IMR-90 (cell line): ENCODE results near the gene MACO1. TPM values are rescaled to one million over a fixed set of nuclear protein-coding genes. Genes with fewer than 3 reads are reported as not detected.
"Not testable (repeated sequence)": the region's sequence is repeated elsewhere in the genome, so short reads cannot be mapped to it uniquely, and the experiment has no call there.

Experiments
- ATAC-seq: fragments of 200-7000 bp; cut with Tn5 transposase; 2 replicates; pipeline ENCODE4 v1.9.1; 2020; ENCODE audit warnings: low read depth, mild to moderate bottlenecking, moderate library complexity
- BruUV-seq: library from RNA; stranded (reverse); fragments of 400-500 nt; replicated peaks from 2 replicates; lab custom pipeline; 2021; lab: Mats Ljungman, UMichigan
- CTCF ChIA-PET: fragments of 300-600 bp; formaldehyde crosslinking; extraction: SDS; loops from one replicate; lab custom pipeline; 2021; ENCODE audit warnings: antibody characterized with exemption; lab: Yijun Ruan, JAX
- POLR2A ChIA-PET: fragments of 300-600 bp; sonication (Branson Sonifier 250); formaldehyde crosslinking; loops from one replicate; lab custom pipeline; 2022; ENCODE audit warnings: antibody characterized with exemption; ENCODE audit not compliant: unreplicated experiment; lab: Charles Lee
- DNase-seq: peaks from one replicate; pipeline ENCODE4 v3.0.0; 2013
- H2AFZ ChIP-seq: replicated peaks from 2 replicates; pipeline ENCODE3; 2013; ENCODE audit warnings: low read length, mild to moderate bottlenecking; ENCODE audit not compliant: poor library complexity
- H2AK5ac ChIP-seq: 2 replicates; pipeline ENCODE4 v1.6.1; 2013; ENCODE audit warnings: low read depth, low read length, inconsistent platforms
- H2AK9ac ChIP-seq: replicated peaks from 2 replicates; pipeline ENCODE3; 2013; ENCODE audit warnings: mild to moderate bottlenecking, low read depth, low read length, moderate library complexity; ENCODE audit not compliant: poor library complexity
- H2BK120ac ChIP-seq: 2 replicates; pipeline ENCODE4 v1.6.1; 2013; ENCODE audit warnings: low read depth, low read length, inconsistent platforms
- H2BK15ac ChIP-seq: 3 replicates; pipeline ENCODE4 v1.6.1; 2013; ENCODE audit warnings: low read depth, low read length, inconsistent platforms
- H2BK20ac ChIP-seq: 2 replicates; pipeline ENCODE4 v1.6.1; 2013; ENCODE audit warnings: low read depth, mild to moderate bottlenecking, inconsistent platforms, low read length, moderate library complexity
- H2BK5ac ChIP-seq: 2 replicates; pipeline ENCODE4 v1.6.1; 2013; ENCODE audit warnings: mild to moderate bottlenecking, low read depth, low read length, inconsistent platforms; ENCODE audit not compliant: poor library complexity, severe bottlenecking
- H3K14ac ChIP-seq: replicated peaks from 2 replicates; pipeline ENCODE4 v1.6.1; 2013; ENCODE audit warnings: low read depth, low read length, inconsistent platforms
- H3K18ac ChIP-seq: 2 replicates; pipeline ENCODE4 v1.6.1; 2013; ENCODE audit warnings: low read depth, low read length, control low read depth
- H3K23ac ChIP-seq: 2 replicates; pipeline ENCODE4 v1.6.1; 2013; ENCODE audit warnings: low read depth, low read length, inconsistent platforms
- H3K27ac ChIP-seq: 2 replicates; pipeline ENCODE4 v1.5.1; 2013; ENCODE audit warnings: mild to moderate bottlenecking, control low read depth, low read length; ENCODE audit not compliant: insufficient read depth
- H3K27me3 ChIP-seq: 2 replicates; pipeline ENCODE4 v1.6.1; 2013; ENCODE audit warnings: low read length; ENCODE audit not compliant: control insufficient read depth, insufficient read depth
- H3K36me3 ChIP-seq: 2 replicates; pipeline ENCODE4 v1.6.1; 2013; ENCODE audit warnings: low read length, mixed read lengths; ENCODE audit not compliant: control insufficient read depth, insufficient read depth
- H3K4ac ChIP-seq: 2 replicates; pipeline ENCODE4 v1.6.1; 2013; ENCODE audit warnings: low read depth, low read length, inconsistent platforms
- H3K4me1 ChIP-seq: 2 replicates; pipeline ENCODE4 v1.6.1; 2013; ENCODE audit warnings: low read length, mixed read lengths; ENCODE audit not compliant: control insufficient read depth, insufficient read depth
- H3K4me2 ChIP-seq: 2 replicates; pipeline ENCODE4 v1.6.1; 2013; ENCODE audit warnings: low read depth, mild to moderate bottlenecking, control low read depth, low read length, moderate library complexity
- H3K4me3 ChIP-seq: 2 replicates; pipeline ENCODE4 v1.5.1; 2013; ENCODE audit warnings: low read depth, mild to moderate bottlenecking, control low read depth, low read length, moderate library complexity; ENCODE audit not compliant: insufficient read depth
- H3K56ac ChIP-seq: 2 replicates; pipeline ENCODE4 v1.6.1; 2013; ENCODE audit warnings: low read length, inconsistent platforms; ENCODE audit not compliant: insufficient read depth; ENCODE audit errors: extremely low read depth
- H3K79me1 ChIP-seq, 2 experiments: 2 replicates each; pipeline ENCODE4 v1.6.1; 2013; ENCODE audit warnings: low read length in 2 of 2, inconsistent platforms in 1 of 2, low read depth in 1 of 2
- H3K9ac ChIP-seq: 2 replicates; pipeline ENCODE4 v1.6.1; 2013; ENCODE audit warnings: low read depth, low read length, control low read depth
- H3K9me1 ChIP-seq: 2 replicates; pipeline ENCODE4 v1.6.1; 2013; ENCODE audit warnings: low read length, inconsistent platforms; ENCODE audit not compliant: insufficient read depth
- H3K9me3 ChIP-seq: 2 replicates; pipeline ENCODE4 v1.6.1; 2013; ENCODE audit warnings: low read length; ENCODE audit not compliant: control insufficient read depth, insufficient read depth
- H4K20me1 ChIP-seq: 2 replicates; pipeline ENCODE4 v1.6.1; 2013; ENCODE audit warnings: low read length, inconsistent platforms; ENCODE audit not compliant: insufficient read depth
- H4K5ac ChIP-seq: 2 replicates; pipeline ENCODE4 v1.6.1; 2013; ENCODE audit warnings: mild to moderate bottlenecking, low read depth, low read length, control low read depth
- H4K8ac ChIP-seq, 2 experiments: 2 replicates each; pipeline ENCODE4 v1.6.1; 2013; ENCODE audit warnings: low read depth in 2 of 2, low read length in 2 of 2, control low read depth in 1 of 2, inconsistent platforms in 1 of 2
- H4K91ac ChIP-seq: 2 replicates; pipeline ENCODE4 v1.6.1; 2013; ENCODE audit warnings: low read depth, low read length, inconsistent platforms; ENCODE audit not compliant: insufficient read depth
- CHD1 ChIP-seq: IDR thresholded peaks from 2 replicates; pipeline ENCODE4 v1.6.1; 2012; ENCODE audit warnings: low read depth, low read length, improper control_type of control experiment
- MAFK ChIP-seq: IDR thresholded peaks from 2 replicates; pipeline ENCODE4 v1.6.1; 2012; ENCODE audit warnings: low read depth, low read length, improper control_type of control experiment
- POLR2A ChIP-seq: IDR thresholded peaks from 2 replicates; pipeline ENCODE4 v1.6.1; 2012; ENCODE audit warnings: mild to moderate bottlenecking, low read depth, low read length
- RAD21 ChIP-seq: IDR thresholded peaks from 2 replicates; pipeline ENCODE4 v1.6.1; 2012; ENCODE audit warnings: low read length, improper control_type of control experiment
- RFX5 ChIP-seq: IDR thresholded peaks from 2 replicates; pipeline ENCODE4 v1.8.0; 2012; ENCODE audit warnings: low read depth, mild to moderate bottlenecking, low read length, moderate library complexity
- WGBS, 2 experiments: methylation state at CpG; one replicate each; pipeline versions ENCODE4 v1.1.5 to v1.1.7; 2013; ENCODE audit warnings: missing lambda C conversion rate in 2 of 2; ENCODE audit not compliant: insufficient read length in 1 of 2; ENCODE audit errors: extremely low coverage in 2 of 2; 5-methylcytosine and 5-hydroxymethylcytosine counted together
- dilution Hi-C: fragments of 300-500 bp; cut with HindIII; formaldehyde crosslinking; loops from one replicate; pipeline ENCODE4 v1.14.3; 2018; ENCODE audit warnings: low sequenced_read_pairs; ENCODE audit not compliant: unreplicated experiment
- in situ Hi-C: fragments of 300-500 bp; cut with MboI; formaldehyde crosslinking; loops from 3 replicates; pipeline ENCODE4 v1.14.3; 2019; ENCODE audit warnings: low sequenced_read_pairs, inconsistent platforms, mixed read lengths
- intact Hi-C: fragments of 100-400 bp; cut with micrococcal nuclease; formaldehyde crosslinking; loops from 2 replicates; pipeline ENCODE4 v1.10.0; 2022
- polyA plus RNA-seq, 3 experiments: library from polyadenylated mRNA; depleted of rRNA; stranded (reverse); fragments of >200 nt; gene quantifications; 2 replicates each; pipeline ENCODE4 v1.2.3, GENCODE V29; 2012; ENCODE audit warnings: low replicate concordance in 1 of 3
- total RNA-seq: library from RNA; depleted of rRNA; stranded (reverse); fragments of >200 nt; gene quantifications from 2 replicates; pipeline ENCODE4 v1.2.3, GENCODE V29; 2012

MACO1 gene
- total and polyA plus RNA-seq, 2 of the 4 experiments (the other 2 are of a cell fraction) = 6.8 to 12.7 TPM

- TF ChIP-seq POLR2A = no peak
- no peak for TF ChIP-seq RAD21
- no peak for TF ChIP-seq MAFK
- TF ChIP-seq CHD1 = no peak
- TF ChIP-seq RFX5 = no peak
- ChIA-PET CTCF (no interaction called here), POLR2A (no interaction called here)
- Histone ChIP-seq H3K79me1 (peaks cover 17 to 31% of the 10 kb centered on the region in 2 experiments; a peak in 3 of 4 replicates), H3K9me1 (peaks cover 2% of the 10 kb centered on the region; the same call in 1 of the 2 replicates), H3K9ac (no peak overlapping the region), H3K4ac (no peak overlapping the region), H2BK120ac (no peak overlapping the region), H3K27ac (no peak overlapping the region), H3K4me2 (no peak overlapping the region), H2BK5ac (no peak overlapping the region), H3K9me3 (no peaks in the 10 kb centered on the region), H3K4me1 (peaks cover 3% of the 10 kb centered on the region), H3K4me3 (no peak overlapping the region), H2AK9ac (no peak overlapping the region), H2BK15ac (no peak overlapping the region), H3K36me3 (peaks cover 18% of the 10 kb centered on the region), H4K5ac (no peak overlapping the region), H3K56ac (no peak overlapping the region), H4K20me1 (no peaks in the 10 kb centered on the region; the same call in 1 of the 2 replicates), H4K8ac (no peak overlapping the region), H3K14ac (no peak overlapping the region), H2AFZ (no peak overlapping the region), H3K23ac (no peak overlapping the region), H2AK5ac (no peak overlapping the region), H2BK20ac (no peak overlapping the region), H3K27me3 (no peaks in the 10 kb centered on the region), H4K91ac (no peak overlapping the region), H3K18ac (no peak overlapping the region)
- no TSS peak for BruUV-seq
- no peak for ATAC-seq
- in situ Hi-C loops = no loop called here
- DNase-seq = no peak
- intact Hi-C loops = no loop called here
- dilution Hi-C loops = no loop called here
- WGBS, 2 experiments = no CpG with 5 or more reads among the region's 3 CpGs
These were observed 29.3 kb downstream of the MACO1 start for GRCh38 chr1:25460020-25460419.

- H3K18ac ChIP-seq, H3K14ac ChIP-seq, CTCF ChIA-PET, H2BK20ac ChIP-seq, H3K4me2 ChIP-seq, POLR2A ChIA-PET, in situ Hi-C loops, intact Hi-C loops, H4K8ac ChIP-seq, H3K4me1 ChIP-seq, H4K91ac ChIP-seq, H3K56ac ChIP-seq, DNase-seq, H3K23ac ChIP-seq, H3K9me3 ChIP-seq, H4K5ac ChIP-seq, H2AFZ ChIP-seq, H2BK5ac ChIP-seq, H3K27me3 ChIP-seq, ATAC-seq, H3K4ac ChIP-seq, H3K9me1 ChIP-seq, BruUV-seq, H2BK15ac ChIP-seq, H2BK120ac ChIP-seq, dilution Hi-C loops, H3K9ac ChIP-seq, H3K4me3 ChIP-seq, H4K20me1 ChIP-seq, H3K27ac ChIP-seq, H2AK9ac ChIP-seq, H2AK5ac ChIP-seq: not testable (repeated sequence)
- peaks cover 18% of the 10 kb centered on the region for H3K36me3 ChIP-seq
- peaks cover 20 to 39% of the 10 kb centered on the region in 2 experiments; a peak in 3 of 4 replicates for H3K79me1 ChIP-seq
- no CpG with 5 or more reads among the region's 4 CpGs for WGBS, 2 experiments
These were observed 30.1 kb downstream of the MACO1 start for GRCh38 chr1:25460816-25461215.
